HG02840 (cell line): ENCODE data around the gene ZMYND11.

ENCODE experiments used
- ATAC-seq: cut with Tn5 transposase; IDR thresholded peaks from one replicate; pipeline ENCODE4 v1.9.1; 2021; ENCODE audit warnings: mild to moderate bottlenecking, moderate library complexity, moderate number of reproducible peaks; ENCODE audit not compliant: unreplicated experiment, low FRiP score

The ZMYND11 gene

GRCh38 chr10:190216-190615 is 55.0 kb downstream of the ZMYND11 start:
- no peak for ATAC-seq

- no peak for ATAC-seq
Measured at GRCh38 chr10:191703-192518, 56.7 kb downstream of the ZMYND11 start.

- no peak for ATAC-seq
Measured at GRCh38 chr10:194281-194680, 59.0 kb downstream of the ZMYND11 start.

GRCh38 chr10:200405-200804 is 65.2 kb downstream of the ZMYND11 start:
- ATAC-seq, result no peak

DNA sequence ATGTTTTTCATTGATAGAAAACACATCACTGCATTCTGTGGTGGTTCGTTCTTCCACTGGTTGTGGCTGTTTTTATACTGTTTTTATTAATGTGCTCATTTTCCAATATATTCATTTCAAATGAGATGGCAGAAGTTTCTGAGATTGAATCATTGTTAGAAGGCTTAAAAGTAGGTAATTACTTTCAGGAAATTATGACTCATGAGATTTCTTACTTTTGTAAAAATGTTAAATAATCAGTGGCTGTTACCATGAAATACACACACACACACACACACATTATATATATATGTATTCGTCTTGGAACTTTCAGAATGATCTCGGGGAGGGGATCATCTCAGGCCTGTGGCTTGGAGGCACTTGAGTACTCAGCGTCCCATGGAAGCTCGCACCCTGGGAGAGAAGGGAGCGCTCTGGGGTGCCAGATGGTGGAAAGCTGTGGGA is 66.1 kb downstream of the ZMYND11 start:
- no peak for ATAC-seq

DNA sequence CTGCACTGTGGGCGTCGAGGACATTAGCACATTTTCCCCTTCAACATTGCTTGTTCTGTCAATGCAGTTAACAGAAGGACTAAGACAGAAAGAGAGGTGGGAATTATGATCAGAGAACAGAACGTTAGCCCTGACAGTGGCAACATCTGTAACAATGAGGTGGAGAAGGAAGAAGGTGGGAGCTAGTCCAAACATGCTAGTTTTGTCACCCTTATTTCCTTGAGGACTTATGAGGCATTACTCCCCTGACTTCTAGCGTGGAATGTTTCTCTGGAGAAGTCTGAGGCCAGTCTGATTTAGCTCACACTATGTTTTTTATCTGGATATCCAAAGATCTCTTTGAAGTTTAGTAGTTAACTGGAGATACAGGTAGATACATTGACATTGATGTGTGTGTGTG is 73.4 kb downstream of the ZMYND11 start:
- ATAC-seq, result no peak

DNA sequence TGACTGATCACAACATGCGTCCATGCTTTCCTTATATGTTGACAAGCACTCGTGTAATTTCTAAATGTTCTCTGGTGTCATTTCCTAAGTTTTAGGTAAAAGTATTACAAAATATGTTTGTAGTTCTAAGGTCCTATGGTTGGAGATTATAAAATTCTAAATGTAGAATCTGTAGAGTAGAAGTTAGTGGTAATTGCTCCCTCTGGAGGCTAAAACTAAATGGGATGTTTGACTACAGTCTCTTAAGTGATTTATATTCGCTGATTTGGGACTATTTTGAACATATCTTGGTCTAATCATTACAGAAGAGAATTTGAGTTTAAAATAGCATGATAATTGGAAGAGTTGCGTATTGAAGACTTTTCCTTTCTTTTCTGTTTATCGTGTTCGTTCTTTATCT is 74.1 kb downstream of the ZMYND11 start:
- no peak for ATAC-seq

- ATAC-seq, result no peak
Measured at GRCh38 chr10:210297-210696, 75.0 kb downstream of the ZMYND11 start.

DNA sequence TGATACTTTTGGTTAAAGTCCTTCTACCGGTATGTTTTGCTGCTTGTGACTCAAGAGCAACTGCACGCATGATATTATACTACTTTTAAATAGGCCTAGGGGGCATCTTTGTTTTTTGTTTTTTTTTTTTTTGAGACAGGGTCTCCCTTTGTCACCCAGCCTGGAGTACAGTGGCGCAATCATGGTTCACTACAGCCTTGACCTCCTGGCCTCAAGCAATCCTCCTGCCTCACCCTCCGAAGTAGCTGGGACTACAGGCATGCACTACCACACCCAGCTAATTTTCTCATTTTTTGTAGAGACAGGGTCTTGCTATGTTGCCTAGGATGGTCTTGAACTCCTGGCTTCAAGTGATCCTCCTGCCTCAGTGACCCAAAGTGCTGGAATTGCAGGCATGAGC is 80.2 kb downstream of the ZMYND11 start:
- ATAC-seq, result no peak

DNA sequence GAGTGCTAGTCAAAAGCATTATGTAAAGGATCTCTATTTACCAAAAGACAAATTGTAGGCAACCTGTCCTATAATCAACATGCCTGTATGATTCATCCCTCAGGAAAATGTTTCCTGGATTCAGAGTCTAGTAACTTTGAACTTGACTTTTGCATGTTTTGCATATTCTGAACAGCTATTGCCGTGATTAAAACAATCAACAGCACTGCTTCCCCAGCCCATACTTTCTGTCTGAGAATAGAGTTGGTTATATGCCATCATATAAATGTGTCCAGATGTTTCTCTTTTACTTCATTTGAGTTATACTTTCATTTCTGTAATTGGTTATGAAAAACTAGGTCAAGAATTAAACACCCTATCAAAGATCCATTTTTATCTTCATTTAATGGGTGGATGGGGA is 83.5 kb downstream of the ZMYND11 start:
- ATAC-seq, result no peak

DNA sequence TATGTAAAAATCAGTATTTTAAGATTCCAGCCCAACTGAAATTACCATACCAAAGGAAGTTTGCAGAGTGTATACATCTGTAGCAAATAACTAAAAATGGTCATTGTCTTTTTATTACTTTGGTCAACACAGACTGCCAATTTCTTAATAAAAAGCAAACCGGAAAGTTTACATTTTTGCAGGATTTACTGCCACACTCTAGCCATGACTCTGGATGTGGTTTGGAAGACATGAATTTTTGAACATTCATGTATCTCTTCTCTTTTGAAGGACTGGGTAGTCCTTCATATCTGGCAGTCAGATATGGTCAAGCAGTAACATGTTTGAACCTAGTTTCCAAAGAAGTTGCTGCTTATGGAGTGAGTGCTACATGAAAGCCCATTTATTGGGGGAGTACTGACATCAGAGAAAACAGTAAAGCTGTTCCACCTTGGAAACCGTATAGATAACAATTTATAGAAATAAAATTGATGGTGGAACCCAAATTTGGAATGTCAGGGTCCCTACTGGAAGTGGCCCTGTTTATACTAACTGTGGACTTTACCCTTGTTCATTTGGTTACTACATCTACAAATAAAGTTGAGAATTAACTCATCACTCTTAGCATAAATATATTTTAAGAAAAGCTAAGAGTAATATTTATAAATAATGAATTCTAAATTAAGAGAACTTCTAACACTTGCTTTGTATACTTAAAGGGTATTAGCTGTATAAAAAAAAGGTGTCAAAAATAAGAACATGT is 84.6 kb downstream of the ZMYND11 start:
- ATAC-seq, result no peak

DNA sequence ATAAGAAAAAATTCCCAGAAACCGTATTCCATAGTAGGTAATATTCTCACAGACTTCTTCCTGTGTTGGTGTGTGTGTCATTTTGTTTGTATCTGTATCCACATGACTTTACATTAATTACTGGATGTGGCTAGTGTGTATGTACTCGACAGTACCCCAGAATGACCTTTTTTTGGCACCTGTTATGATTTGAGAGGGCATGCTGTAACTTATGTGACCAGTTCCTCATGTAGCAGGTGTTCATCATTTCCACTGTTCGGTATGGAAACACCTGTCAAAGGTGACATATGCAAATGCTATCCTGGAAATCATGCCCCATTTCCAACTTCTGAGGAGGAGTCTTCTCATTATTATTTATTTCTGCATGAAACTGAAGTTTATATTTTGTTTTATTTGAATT is 89.3 kb downstream of the ZMYND11 start:
- no peak for ATAC-seq

- ATAC-seq, result no peak
Measured at GRCh38 chr10:226018-226417, 90.8 kb downstream of the ZMYND11 start.

DNA sequence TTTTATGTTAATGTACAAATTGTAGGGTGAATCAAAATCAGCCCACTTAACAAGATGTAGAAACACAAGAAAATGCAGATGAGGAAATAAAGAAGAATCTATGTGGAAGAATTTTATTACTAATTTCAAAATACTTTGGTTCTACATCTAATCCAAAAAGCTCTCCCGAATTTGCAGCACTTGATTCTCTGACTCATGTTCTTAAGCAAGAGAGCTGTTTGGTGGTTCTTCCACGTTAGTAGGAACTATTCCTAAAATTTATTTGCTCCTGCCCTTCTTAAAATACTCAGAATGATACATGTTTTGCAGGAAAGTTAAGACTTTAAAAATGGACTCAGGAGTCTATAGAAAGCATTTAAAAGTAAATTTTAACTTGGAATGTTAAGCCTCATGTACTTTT is 91.8 kb downstream of the ZMYND11 start:
- no peak for ATAC-seq

GRCh38 chr10:228366-228765 is 93.1 kb downstream of the ZMYND11 start:
- ATAC-seq, result no peak

- no peak for ATAC-seq
Measured at GRCh38 chr10:230758-231157, 95.5 kb downstream of the ZMYND11 start.

DNA sequence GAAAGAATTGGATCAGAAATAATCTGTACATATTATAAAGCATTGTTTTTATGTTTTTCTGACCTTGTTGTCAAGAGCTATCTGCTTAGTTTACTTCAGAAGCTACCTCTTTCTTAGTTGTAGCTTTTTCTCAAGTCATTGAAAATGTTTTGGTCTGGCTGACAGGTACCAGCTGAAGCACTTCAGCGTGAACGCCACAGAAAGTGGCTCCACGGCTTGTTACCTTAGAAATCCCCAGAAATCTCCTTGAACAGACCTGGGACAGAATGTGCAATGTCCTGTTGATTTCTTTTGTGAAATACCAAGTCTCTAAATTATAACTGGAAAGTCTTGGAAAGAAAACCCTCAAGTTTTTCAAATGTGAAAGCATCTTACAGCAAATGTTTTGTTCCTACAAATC is 96.8 kb downstream of the ZMYND11 start:
- no peak for ATAC-seq

DNA sequence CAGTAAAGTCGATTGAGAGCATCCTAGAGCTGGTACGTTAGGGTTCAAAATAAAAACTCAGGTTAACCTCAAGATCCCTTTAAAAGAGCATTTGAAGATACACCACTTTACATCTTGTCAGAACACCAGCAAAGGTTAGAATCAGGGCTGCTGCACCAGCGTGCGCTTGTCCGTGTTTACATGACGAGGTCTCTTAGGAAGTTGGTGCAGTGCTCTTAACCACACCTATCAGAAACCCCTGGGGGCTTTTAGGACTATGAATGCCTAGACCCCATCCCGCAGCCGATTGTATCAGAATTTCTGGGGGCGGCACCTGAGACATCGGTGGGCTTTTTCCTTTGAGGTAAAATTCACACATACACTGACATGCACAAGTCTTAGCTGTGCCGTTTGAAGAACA is 97.6 kb downstream of the ZMYND11 start:
- ATAC-seq, result no peak

- no peak for ATAC-seq
Measured at GRCh38 chr10:234708-235406, 99.6 kb downstream of the ZMYND11 start.

DNA sequence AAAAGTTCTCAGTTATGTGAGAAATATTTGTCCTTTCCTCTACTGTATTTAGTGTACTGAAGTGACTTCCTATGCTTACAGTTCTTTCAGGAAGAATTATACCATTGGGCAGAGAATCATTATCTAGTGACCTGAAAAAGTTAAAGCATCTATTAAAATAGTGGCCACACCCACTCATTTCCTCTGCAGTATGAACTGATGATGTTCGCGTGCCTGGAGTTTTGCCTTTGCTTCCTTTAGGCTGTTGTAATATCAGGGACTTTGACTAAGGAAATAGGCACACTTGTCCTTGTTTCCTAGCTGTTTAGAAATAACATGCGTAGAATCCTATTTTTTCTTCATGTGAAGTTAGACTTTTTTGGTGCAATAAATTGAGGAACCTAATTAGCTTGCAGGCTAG is 100.7 kb downstream of the ZMYND11 start:
- ATAC-seq, result no peak

- ATAC-seq, result no peak
Measured at GRCh38 chr10:239109-239508, 103.9 kb downstream of the ZMYND11 start.
